ENCODE measurements around the gene DNAH10.

The DNAH10 gene

GRCh38 chr12:123798518-123798917, 36.4 kb downstream of the DNAH10 start:
- DNase-seq (ENCODE audit: low read depth), result no peak

GRCh38 chr12:123799227-123799626, 37.1 kb downstream of the DNAH10 start:
- DNase-seq (ENCODE audit: low read depth), result no peak

GRCh38 chr12:123801573-123802178, 39.6 kb downstream of the DNAH10 start:
- no peak for DNase-seq (ENCODE audit: low read depth)

- no peak for DNase-seq (ENCODE audit: low read depth)
These were observed 43.1 kb downstream of the DNAH10 start for GRCh38 chr12:123805173-123805572.

DNA sequence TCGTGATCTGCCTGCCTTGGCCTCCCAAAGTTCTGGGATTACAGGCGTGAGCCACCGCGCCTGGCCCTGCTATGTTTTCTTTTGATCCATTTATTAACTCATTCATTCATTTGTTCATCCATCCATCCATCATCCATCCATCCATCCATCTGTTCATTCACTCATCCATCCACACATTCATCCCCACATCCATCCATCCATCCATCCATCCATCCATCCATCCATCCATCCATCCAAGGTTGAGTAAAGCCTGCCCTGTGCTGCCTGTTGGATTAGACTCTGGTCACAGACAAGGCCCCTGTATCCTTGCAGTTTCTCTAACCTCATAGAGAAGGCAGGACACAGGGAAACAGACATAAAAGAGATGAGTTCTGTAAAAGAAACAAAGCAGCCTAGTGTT, 44.9 kb downstream of the DNAH10 start:
- no peak for DNase-seq (ENCODE audit: low read depth)

GRCh38 chr12:123807670-123808069, 45.6 kb downstream of the DNAH10 start:
- no peak for DNase-seq (ENCODE audit: low read depth)

- DNase-seq (ENCODE audit: low read depth), result no peak
These were observed 46.1 kb downstream of the DNAH10 start for GRCh38 chr12:123808167-123808566.

GRCh38 chr12:123813349-123813748, 51.2 kb downstream of the DNAH10 start:
- DNase-seq (ENCODE audit: low read depth), result no peak

- no peak for DNase-seq (ENCODE audit: low read depth)
These were observed 53.9 kb downstream of the DNAH10 start for GRCh38 chr12:123815968-123816367.

DNA sequence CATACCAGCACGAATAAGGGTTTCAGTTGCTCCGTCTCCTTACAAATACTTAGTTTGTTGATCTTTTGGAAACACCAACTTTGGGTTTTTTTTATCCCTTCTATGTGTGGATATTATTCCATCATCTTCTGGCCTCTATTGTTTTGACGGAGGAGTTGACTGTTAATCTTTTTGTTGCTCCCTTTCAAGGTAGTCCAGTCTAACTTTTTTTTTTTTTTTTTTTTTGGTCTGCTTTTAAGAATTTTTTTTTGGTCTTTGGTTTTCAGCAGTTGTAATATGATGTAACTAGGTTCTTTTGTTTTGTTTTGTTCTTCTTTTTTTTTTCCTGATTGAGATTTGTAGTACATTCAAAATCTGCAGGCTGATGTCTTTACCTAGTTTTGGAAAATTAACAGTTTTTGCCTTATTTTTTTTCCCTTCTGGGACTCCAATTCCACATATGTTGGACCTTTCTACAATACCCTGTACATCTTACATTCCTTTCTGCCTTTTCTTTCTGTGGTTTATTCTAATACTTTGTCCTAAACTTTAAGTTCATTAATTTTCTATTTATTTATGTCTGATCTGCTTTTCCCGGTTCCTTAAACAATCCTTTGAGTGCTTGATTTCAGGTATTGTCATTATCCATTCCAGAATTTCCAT, 54.9 kb downstream of the DNAH10 start:
- no peak for DNase-seq (ENCODE audit: low read depth)

DNA sequence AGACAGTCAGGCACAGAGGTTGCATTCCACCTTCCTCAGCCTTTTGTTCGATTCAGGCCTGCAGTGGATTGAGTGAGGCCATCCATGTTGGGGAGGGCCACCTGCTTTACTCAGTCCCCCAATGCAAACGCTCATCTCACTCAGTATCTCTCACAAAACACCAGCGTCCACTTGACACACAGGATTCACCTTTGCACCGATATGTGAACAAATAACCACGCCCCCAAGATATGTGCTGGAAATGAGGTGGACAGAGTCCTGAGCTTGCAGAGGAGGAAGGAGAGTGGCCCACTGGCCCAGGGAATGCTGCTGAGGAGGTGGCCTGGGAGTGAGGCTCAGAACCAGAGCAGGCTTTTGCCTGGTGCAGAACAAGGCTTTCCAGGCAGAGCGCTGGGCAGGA, 60.7 kb downstream of the DNAH10 start:
- DNase-seq (ENCODE audit: low read depth), result no peak

- DNase-seq (ENCODE audit: low read depth), result no peak
These were observed 66.0 kb downstream of the DNAH10 start for GRCh38 chr12:123828120-123828519.

GRCh38 chr12:123828854-123829547, 66.9 kb downstream of the DNAH10 start:
- DNase-seq (ENCODE audit: low read depth), result no peak

- DNase-seq (ENCODE audit: low read depth), result no peak
These were observed 67.5 kb downstream of the DNAH10 start for GRCh38 chr12:123829561-123829960.

- DNase-seq (ENCODE audit: low read depth), result no peak
These were observed 68.6 kb downstream of the DNAH10 start for GRCh38 chr12:123830675-123831074.

- no peak for DNase-seq (ENCODE audit: low read depth)
These were observed 70.0 kb downstream of the DNAH10 start for GRCh38 chr12:123832052-123832451.

DNA sequence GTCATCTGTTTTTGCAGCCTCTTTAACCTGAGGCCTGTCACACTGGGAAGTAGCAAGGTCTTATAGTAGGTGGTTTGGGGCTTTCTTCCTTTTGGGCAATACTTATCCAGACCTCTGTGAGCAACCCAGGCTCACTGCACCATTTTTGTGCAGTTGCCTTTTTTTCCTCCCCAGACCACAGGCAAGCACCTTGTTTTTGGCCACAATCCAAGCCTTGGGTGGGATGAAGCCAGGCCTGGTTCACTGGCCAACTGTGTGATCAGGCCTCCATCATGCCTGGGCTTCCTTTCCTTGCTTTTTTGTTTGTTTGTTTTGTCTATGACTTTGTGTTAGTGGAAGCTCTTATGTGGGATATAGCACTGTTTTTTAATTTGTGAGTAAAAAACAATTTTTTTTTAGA, 71.7 kb downstream of the DNAH10 start:
- no peak for DNase-seq (ENCODE audit: low read depth)

GRCh38 chr12:123834845-123835244, 72.7 kb downstream of the DNAH10 start:
- no peak for DNase-seq (ENCODE audit: low read depth)

DNA sequence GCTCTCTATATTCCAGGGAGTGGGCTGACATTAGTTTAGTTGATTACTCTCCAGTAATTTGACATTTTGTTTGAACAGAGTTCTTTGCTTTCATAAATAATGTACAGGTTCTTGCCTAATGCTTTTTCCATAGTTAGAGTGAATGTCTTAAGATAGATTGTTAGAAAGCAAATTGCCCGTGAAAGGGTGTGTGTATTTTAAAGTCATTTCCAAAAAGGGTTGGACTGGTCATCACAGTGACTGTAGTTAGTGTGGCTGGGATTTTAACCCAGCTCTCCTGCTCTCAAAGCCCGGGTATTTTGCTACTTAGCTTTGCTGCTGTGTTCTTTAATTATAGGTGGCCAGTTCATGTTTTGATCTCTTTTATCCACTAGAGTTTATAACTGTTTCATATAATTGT, 74.2 kb downstream of the DNAH10 start:
- DNase-seq (ENCODE audit: low read depth), result no peak

DNA sequence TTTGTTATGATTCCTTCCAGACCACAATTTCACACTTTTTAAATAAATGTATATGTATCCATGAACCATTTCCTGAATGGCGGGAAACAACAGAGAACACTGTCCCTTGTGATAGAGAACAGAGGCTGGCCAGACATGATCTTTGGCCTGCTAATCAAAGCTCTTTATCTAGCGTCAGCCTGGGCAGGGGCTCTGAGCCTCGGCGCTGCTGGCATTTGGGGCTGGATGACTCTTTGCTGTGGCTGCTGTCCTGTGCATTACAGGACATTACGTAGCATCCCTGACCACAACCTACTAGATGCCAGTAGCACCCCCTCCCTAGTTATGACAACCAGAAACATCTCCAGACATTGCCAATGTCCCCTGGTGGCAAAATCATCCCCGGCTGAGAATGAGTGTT, 77.7 kb downstream of the DNAH10 start:
- no peak for DNase-seq (ENCODE audit: low read depth)

GRCh38 chr12:123840765-123841425, 78.8 kb downstream of the DNAH10 start:
- no peak for DNase-seq (ENCODE audit: low read depth)

- DNase-seq (ENCODE audit: low read depth), result no peak
These were observed 82.0 kb downstream of the DNAH10 start for GRCh38 chr12:123843912-123844748.

Measured in stimulated activated CD8-positive, alpha-beta memory T cell treated with anti-CD3 and anti-CD28 coated beads, Interleukin-12 subunit alpha, Interleukin-12 subunit beta, amount 100 ng/mL, for 1 hour (primary cell).